Measurements from ENCODE around the gene CDC123.
"Not testable (repeated sequence)": the region's sequence is repeated elsewhere in the genome, so short reads cannot be mapped to it uniquely, and the experiment has no call there.

DNA sequence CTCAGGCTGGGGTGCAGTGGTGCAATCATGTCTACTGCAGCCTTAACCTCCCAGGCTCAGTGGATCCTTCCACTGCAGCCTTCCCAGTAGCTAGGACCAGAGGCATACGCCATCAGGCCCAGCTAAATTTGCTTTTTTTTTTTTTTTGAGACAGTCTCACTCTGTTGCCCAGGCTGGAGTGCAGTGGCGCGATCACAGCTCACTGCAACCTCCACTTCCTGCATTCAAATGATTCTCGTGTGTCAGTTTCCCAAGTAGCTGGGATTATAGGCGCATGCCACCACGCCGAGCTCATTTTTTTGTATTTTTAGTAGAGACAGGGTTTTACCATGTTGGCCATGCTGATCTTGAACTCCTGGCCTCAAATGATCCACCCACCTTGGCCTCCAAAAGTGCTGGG, 81.9 kb downstream of the CDC123 start:
- TF ChIP-seq ZNF274 (IDR thresholded peaks at IDR 0.05; ENCODE audit: low read depth, low read length); SUZ12 (IDR thresholded peaks at IDR 0.05; ENCODE audit: extremely low read depth, insufficient read depth, insufficient read length): not testable (repeated sequence)

All from NT2/D1 (cell line).